ENCODE measurements around the gene OR1L8. TPM values are rescaled to one million over a fixed set of nuclear protein-coding genes. Genes with fewer than 3 reads are reported as not detected.

Gene OR1L8
- total RNA-seq, 1 experiment from 2014 or later: not detected

DNA sequence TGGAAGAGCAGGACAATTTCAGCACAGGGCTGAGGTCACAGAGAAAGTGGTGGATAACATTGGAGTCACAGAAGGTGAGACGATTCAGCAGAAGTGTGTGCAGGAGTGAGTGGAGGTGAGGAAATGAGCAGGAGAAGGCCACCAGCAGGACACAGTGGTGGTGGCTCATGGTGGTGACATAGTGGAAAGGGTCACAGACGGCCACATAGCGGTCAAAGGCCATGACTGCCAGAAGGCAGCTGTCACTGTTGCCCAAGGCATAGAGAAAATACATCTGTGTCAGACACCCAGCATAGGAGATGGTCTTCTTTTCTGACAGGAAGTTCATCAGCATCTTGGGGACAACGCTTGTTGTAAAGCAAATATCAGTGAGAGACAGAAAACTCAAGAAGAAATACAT, 15.3 kb downstream of the OR1L8 start:
- Mint-ChIP-seq H3K9me3 (peaks cover 78 to 85% of the 10 kb centered on the region in 2 experiments), H3K36me3 (ENCODE audit: insufficient read depth in 1 of 3, low read depth in 3 of 3) (peaks cover 1 to 27% (median 2%) of the 10 kb centered on the region in 3 experiments; a peak in 5 of 7 replicates), H3K4me3 (no peak overlapping the region)

More for the DNA sequence above, 15.3 kb downstream of the OR1L8 start:
- H4K91ac ChIP-seq (ENCODE audit: insufficient read length, low read depth, low read length): no peak overlapping the region
- no peaks in the 10 kb centered on the region for H3K79me1 ChIP-seq (ENCODE audit: insufficient read depth, low read depth, low read length, poor library complexity, severe bottlenecking)
- no peak overlapping the region for H3K56ac ChIP-seq (ENCODE audit: insufficient read length, low read depth, low read length)
- no peak overlapping the region for H3K4ac ChIP-seq (ENCODE audit: low read depth, low read length)
- H4K20me1 ChIP-seq (ENCODE audit: control insufficient read depth, insufficient read depth, insufficient read length): no peaks in the 10 kb centered on the region
- no peak overlapping the region for H2BK12ac ChIP-seq (ENCODE audit: insufficient read length, low read depth, low read length)
- H3K9me3 ChIP-seq (ENCODE audit: control insufficient read depth, low read depth, low read length): peaks cover 77% of the 10 kb centered on the region
- H3K9ac ChIP-seq (ENCODE audit: extremely low read depth, insufficient read length, low read length): no peak overlapping the region
- TF ChIP-seq, protein P1, sequence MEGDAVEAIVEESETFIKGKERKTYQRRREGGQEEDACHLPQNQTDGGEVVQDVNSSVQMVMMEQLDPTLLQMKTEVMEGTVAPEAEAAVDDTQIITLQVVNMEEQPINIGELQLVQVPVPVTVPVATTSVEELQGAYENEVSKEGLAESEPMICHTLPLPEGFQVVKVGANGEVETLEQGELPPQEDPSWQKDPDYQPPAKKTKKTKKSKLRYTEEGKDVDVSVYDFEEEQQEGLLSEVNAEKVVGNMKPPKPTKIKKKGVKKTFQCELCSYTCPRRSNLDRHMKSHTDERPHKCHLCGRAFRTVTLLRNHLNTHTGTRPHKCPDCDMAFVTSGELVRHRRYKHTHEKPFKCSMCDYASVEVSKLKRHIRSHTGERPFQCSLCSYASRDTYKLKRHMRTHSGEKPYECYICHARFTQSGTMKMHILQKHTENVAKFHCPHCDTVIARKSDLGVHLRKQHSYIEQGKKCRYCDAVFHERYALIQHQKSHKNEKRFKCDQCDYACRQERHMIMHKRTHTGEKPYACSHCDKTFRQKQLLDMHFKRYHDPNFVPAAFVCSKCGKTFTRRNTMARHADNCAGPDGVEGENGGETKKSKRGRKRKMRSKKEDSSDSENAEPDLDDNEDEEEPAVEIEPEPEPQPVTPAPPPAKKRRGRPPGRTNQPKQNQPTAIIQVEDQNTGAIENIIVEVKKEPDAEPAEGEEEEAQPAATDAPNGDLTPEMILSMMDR (conservative IDR thresholded peaks at IDR 0.05): no peak
- H2BK120ac ChIP-seq (ENCODE audit: low read depth, low read length, poor library complexity, severe bottlenecking): no peak overlapping the region
- H4K8ac ChIP-seq (replicated peaks; ENCODE audit: insufficient read length, low read depth, low read length): no peak overlapping the region
- no peak overlapping the region for H3T11ph ChIP-seq (ENCODE audit: low read length)
- no peaks in the 10 kb centered on the region for H3K4me1 ChIP-seq (ENCODE audit: insufficient read depth, low read length)
- no peak overlapping the region for H3K27ac ChIP-seq (ENCODE audit: insufficient read length, low read depth, low read length)
- no peak overlapping the region for H3K23ac ChIP-seq (ENCODE audit: insufficient read length, low read depth, low read length)
- no peak overlapping the region for H2BK20ac ChIP-seq (ENCODE audit: low read depth, low read length, poor library complexity, severe bottlenecking)
- H2AFZ ChIP-seq (ENCODE audit: low read length): no peak overlapping the region
- no peak overlapping the region for H3K27ac Mint-ChIP-seq
- no peak overlapping the region for H2BK15ac ChIP-seq (ENCODE audit: low read depth, low read length)
- H2AK5ac ChIP-seq (ENCODE audit: insufficient read length, low read length): no peak overlapping the region
- H2BK5ac ChIP-seq (ENCODE audit: insufficient read length, low read length): no peak overlapping the region
- H3K18ac ChIP-seq (ENCODE audit: insufficient read length, low read depth, low read length): no peak overlapping the region
- WGBS (ENCODE audit: extremely low coverage, insufficient read length, low lambda C conversion rate): no CpG with 5 or more reads among the region's 4 CpGs
- no peak overlapping the region for H3K14ac ChIP-seq (ENCODE audit: insufficient read depth, low read length)
- no peak overlapping the region for H3K4me2 ChIP-seq (ENCODE audit: insufficient read depth, insufficient read length, low read length)
- H3K27me3 Mint-ChIP-seq (ENCODE audit: low read depth): peaks cover 3% of the 10 kb centered on the region; the same call in 1 of the 2 replicates
- no peak for DNase-seq
- no peaks in the 10 kb centered on the region for H3K79me2 ChIP-seq (ENCODE audit: insufficient read depth, low read length)
- H3K4me1 Mint-ChIP-seq: no peaks in the 10 kb centered on the region
- H4K5ac ChIP-seq (ENCODE audit: insufficient read length, low read depth, low read length): no peak overlapping the region
- H3K23me2 ChIP-seq (ENCODE audit: insufficient read length, low read depth, low read length, poor library complexity, severe bottlenecking): no peaks in the 10 kb centered on the region
- no peaks in the 10 kb centered on the region for H3K27me3 ChIP-seq (ENCODE audit: insufficient read depth, low read length)

Data from H9 (cell line).